KBM-7 (cell line): ENCODE results near the gene EIF3I.

ENCODE experiments used
- DNase-seq: peaks from one replicate; pipeline ENCODE4 v3.0.0-alpha.2; 2015
- in situ Hi-C: fragments of 300-500 bp; cut with MboI; formaldehyde crosslinking; loops from 2 replicates; pipeline ENCODE4 v1.14.3; 2020; ENCODE audit warnings: low sequenced_read_pairs, low pct_unique_long_range_greater_than_20kb, mixed read lengths

EIF3I gene

GRCh38 chr1:32197074-32197473 is 25.1 kb upstream of the EIF3I start:
- in situ Hi-C loops, result no loop called here
- DNase-seq, result no peak

- in situ Hi-C loops, result no loop called here
- no peak for DNase-seq
Observed at GRCh38 chr1:32197837-32198236, 24.4 kb upstream of the EIF3I start.

GRCh38 chr1:32198237-32199042 is 23.8 kb upstream of the EIF3I start:
- in situ Hi-C loops, result no loop called here
- DNase-seq, result no peak

- no peak for DNase-seq
- in situ Hi-C loops, result no loop called here
Observed at GRCh38 chr1:32199043-32199716, 23.0 kb upstream of the EIF3I start.

GRCh38 chr1:32199717-32200072 is 22.5 kb upstream of the EIF3I start:
- DNase-seq, result no peak
- in situ Hi-C loops, result no loop called here

- DNase-seq, result peak; percentile 59
- in situ Hi-C loops, result no loop called here
Observed at GRCh38 chr1:32200226-32201010, 21.8 kb upstream of the EIF3I start, which contains the start of gene CCDC28B. TSS of gene CCDC28B (plus strand) at chr1:32200595. CDS start at chr1:32201936, 1,341 bp downstream.

GRCh38 chr1:32201011-32201855 is 21.0 kb upstream of the EIF3I start:
- peak; percentile 74 for DNase-seq
- in situ Hi-C loops, result no loop called here

- DNase-seq, result no peak
- in situ Hi-C loops, result no loop called here
Observed at GRCh38 chr1:32204943-32205361, 17.3 kb upstream of the EIF3I start.

- peak; percentile 85 for DNase-seq
- in situ Hi-C loops, result no loop called here
Observed at GRCh38 chr1:32205401-32206370, 16.5 kb upstream of the EIF3I start, which contains the start of gene IQCC. TSS of gene IQCC (plus strand) at chr1:32205671. CDS start at chr1:32205682, 11 bp downstream.

GRCh38 chr1:32208469-32208868 is 13.7 kb upstream of the EIF3I start:
- in situ Hi-C loops, result no loop called here
- no peak for DNase-seq

- in situ Hi-C loops, result no loop called here
- no peak for DNase-seq
Observed at GRCh38 chr1:32208891-32209328, 13.3 kb upstream of the EIF3I start, which contains the start of gene DCDC2B. TSS of gene DCDC2B (plus strand) at chr1:32209089. CDS start at chr1:32209094, 5 bp downstream.

- peak; percentile 79 for DNase-seq
- in situ Hi-C loops, result no loop called here
Observed at GRCh38 chr1:32215629-32216480, 6.4 kb upstream of the EIF3I start.

- no peak for DNase-seq
- in situ Hi-C loops, result no loop called here
Observed at GRCh38 chr1:32216566-32216965, 5.6 kb upstream of the EIF3I start.

- DNase-seq, result no peak
- in situ Hi-C loops, result no loop called here
Observed at GRCh38 chr1:32219022-32219421, 3.2 kb upstream of the EIF3I start.

GRCh38 chr1:32220746-32221580 is 1.2 kb upstream of the EIF3I start:
- in situ Hi-C loops, result no loop called here

GRCh38 chr1:32221581-32221979 is 627 bp upstream of the EIF3I start:
- in situ Hi-C loops, result no loop called here
- DNase-seq, result no peak

More at GRCh38 chr1:32220746-32221580, 1.2 kb upstream of the EIF3I start:
- no peak for DNase-seq
